ENCODE measurements around the gene PRKG1. TPM values are rescaled to one million over a fixed set of nuclear protein-coding genes. Genes with fewer than 3 reads are reported as not detected.

Gene PRKG1
- total and polyA plus RNA-seq, 4 donors: 0.46 to 5.1 (median 1.5) TPM

GRCh38 chr10:51183783-51184182 lies 109.5 kb downstream of the PRKG1 start:
- H3K4me3 ChIP-seq (ENCODE audit: low read depth in 1 of 3, low read length in 3 of 3): no peak overlapping the region
- DNase-seq (ENCODE audit: low spot score): no peak
- H3K4me1 ChIP-seq (ENCODE audit: control insufficient read depth in 4 of 4, insufficient read depth in 4 of 4, low read length in 3 of 4): no peaks in the 10 kb centered on the region
- H3K27ac ChIP-seq (ENCODE audit: low read depth in 1 of 2, low read length in 2 of 2): no peak overlapping the region
- H3K27me3 ChIP-seq (ENCODE audit: control insufficient read depth in 4 of 4, insufficient read depth in 4 of 4, low read length in 3 of 4): no peaks in the 10 kb centered on the region
- no peaks in the 10 kb centered on the region for H3K36me3 ChIP-seq (ENCODE audit: control insufficient read depth in 4 of 4, insufficient read depth in 3 of 4, low read depth in 1 of 4, low read length in 3 of 4)
- TF ChIP-seq JUND (IDR thresholded peaks at IDR 0.05) (no peak), FOXA2 (IDR thresholded peaks at IDR 0.05) (no peak), TAF1 (conservative IDR thresholded peaks at IDR 0.05) (no peak), FOXA1 (IDR thresholded peaks at IDR 0.05) (no peak), SP1 (IDR thresholded peaks at IDR 0.05) (no peak), HNF4G (IDR thresholded peaks at IDR 0.05) (no peak), GABPA (IDR thresholded peaks at IDR 0.05 in 1 of 2, conservative IDR thresholded peaks at IDR 0.05 in 1 of 2) (no peak), YY1 (IDR thresholded peaks at IDR 0.05) (no peak), RXRA (IDR thresholded peaks at IDR 0.05) (no peak), NR2F2 (IDR thresholded peaks at IDR 0.05) (no peak), RAD21 (IDR thresholded peaks at IDR 0.05) (no peak), EGR1 (IDR thresholded peaks at IDR 0.05; ENCODE audit: low read depth in 2 of 2) (no peak), CTCF (IDR thresholded peaks at IDR 0.05; ENCODE audit: low read depth, low read length, missing input control) (no peak), HNF4A (conservative IDR thresholded peaks at IDR 0.05) (no peak), ZBTB33 (IDR thresholded peaks at IDR 0.05) (no peak)
- TF ChIP-seq, protein P1, sequence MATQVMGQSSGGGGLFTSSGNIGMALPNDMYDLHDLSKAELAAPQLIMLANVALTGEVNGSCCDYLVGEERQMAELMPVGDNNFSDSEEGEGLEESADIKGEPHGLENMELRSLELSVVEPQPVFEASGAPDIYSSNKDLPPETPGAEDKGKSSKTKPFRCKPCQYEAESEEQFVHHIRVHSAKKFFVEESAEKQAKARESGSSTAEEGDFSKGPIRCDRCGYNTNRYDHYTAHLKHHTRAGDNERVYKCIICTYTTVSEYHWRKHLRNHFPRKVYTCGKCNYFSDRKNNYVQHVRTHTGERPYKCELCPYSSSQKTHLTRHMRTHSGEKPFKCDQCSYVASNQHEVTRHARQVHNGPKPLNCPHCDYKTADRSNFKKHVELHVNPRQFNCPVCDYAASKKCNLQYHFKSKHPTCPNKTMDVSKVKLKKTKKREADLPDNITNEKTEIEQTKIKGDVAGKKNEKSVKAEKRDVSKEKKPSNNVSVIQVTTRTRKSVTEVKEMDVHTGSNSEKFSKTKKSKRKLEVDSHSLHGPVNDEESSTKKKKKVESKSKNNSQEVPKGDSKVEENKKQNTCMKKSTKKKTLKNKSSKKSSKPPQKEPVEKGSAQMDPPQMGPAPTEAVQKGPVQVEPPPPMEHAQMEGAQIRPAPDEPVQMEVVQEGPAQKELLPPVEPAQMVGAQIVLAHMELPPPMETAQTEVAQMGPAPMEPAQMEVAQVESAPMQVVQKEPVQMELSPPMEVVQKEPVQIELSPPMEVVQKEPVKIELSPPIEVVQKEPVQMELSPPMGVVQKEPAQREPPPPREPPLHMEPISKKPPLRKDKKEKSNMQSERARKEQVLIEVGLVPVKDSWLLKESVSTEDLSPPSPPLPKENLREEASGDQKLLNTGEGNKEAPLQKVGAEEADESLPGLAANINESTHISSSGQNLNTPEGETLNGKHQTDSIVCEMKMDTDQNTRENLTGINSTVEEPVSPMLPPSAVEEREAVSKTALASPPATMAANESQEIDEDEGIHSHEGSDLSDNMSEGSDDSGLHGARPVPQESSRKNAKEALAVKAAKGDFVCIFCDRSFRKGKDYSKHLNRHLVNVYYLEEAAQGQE (IDR thresholded peaks at IDR 0.05): no peak
- TF ChIP-seq, protein P2, sequence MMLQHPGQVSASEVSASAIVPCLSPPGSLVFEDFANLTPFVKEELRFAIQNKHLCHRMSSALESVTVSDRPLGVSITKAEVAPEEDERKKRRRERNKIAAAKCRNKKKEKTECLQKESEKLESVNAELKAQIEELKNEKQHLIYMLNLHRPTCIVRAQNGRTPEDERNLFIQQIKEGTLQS (IDR thresholded peaks at IDR 0.05): no peak
- TF ChIP-seq, protein P3, sequence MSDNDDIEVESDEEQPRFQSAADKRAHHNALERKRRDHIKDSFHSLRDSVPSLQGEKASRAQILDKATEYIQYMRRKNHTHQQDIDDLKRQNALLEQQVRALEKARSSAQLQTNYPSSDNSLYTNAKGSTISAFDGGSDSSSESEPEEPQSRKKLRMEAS (IDR thresholded peaks at IDR 0.05): no peak
- no peak overlapping the region for H3K9ac ChIP-seq (ENCODE audit: low read depth in 1 of 2, low read length in 2 of 2)
- no peaks in the 10 kb centered on the region for H3K9me3 ChIP-seq (ENCODE audit: control insufficient read depth in 4 of 4, low read length in 3 of 4)
